Stimulated activated effector memory CD8-positive, alpha-beta T cell treated with anti-CD3 and anti-CD28 coated beads, Interleukin-12 subunit alpha, Interleukin-12 subunit beta, amount 100 ng/mL, for 72 hours (primary cell): ENCODE data around the gene TAB2.

Experiments used
- ATAC-seq: fragments of 150-1000 bp; cut with Tn5 transposase; 2 replicates; pipeline ENCODE4 v1.10.0; 2021
- DNase-seq, 2 donors: peaks; one replicate each; pipeline ENCODE4 v3.0.0; 2021 to 2022; ENCODE audit warnings: low spot score in 2 of 2
- H3K27ac Mint-ChIP-seq: one replicate; pipeline ENCODE4 v1.8.0; 2022; ENCODE audit warnings: mild to moderate bottlenecking, mixed read lengths
- H3K36me3 Mint-ChIP-seq: one replicate; pipeline ENCODE4 v1.8.0; 2022; ENCODE audit warnings: mild to moderate bottlenecking, mixed read lengths
- H3K4me1 Mint-ChIP-seq: one replicate; pipeline ENCODE4 v1.8.0; 2022; ENCODE audit warnings: mixed read lengths
- H3K4me3 Mint-ChIP-seq: one replicate; pipeline ENCODE4 v1.8.0; 2022; ENCODE audit warnings: mild to moderate bottlenecking, mixed read lengths
- H3K9me3 Mint-ChIP-seq: one replicate; pipeline ENCODE4 v1.8.0; 2022; ENCODE audit warnings: mixed read lengths

TAB2 gene

DNA sequence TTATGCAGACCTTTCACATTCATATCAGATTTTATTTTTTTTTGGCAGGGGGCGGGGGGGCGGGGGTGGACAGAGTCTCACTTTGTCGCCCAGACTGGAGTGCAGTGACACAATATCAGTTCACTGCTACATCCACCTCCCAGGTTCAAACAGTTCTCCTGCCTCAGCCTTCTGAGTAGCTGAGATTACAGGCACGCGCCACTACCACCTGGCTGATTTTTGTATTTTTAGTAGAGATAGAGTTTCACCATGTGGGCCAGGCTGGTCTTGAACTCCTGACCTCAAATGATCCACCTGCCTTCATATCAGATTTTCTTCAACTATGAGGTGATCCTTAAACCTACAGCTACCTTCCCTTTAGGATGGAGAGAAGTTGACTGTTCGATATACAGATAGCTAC lies 74.6 kb downstream of the TAB2 start:
- DNase-seq: no peak
- peaks cover 66% of the 10 kb centered on the region for H3K4me1 Mint-ChIP-seq
- peak overlapping the region; percentile 55 for H3K27ac Mint-ChIP-seq
- no peaks in the 10 kb centered on the region for H3K9me3 Mint-ChIP-seq
- H3K36me3 Mint-ChIP-seq: peaks cover 100% of the 10 kb centered on the region
- H3K4me3 Mint-ChIP-seq: no peak overlapping the region
- no peak for ATAC-seq

DNA sequence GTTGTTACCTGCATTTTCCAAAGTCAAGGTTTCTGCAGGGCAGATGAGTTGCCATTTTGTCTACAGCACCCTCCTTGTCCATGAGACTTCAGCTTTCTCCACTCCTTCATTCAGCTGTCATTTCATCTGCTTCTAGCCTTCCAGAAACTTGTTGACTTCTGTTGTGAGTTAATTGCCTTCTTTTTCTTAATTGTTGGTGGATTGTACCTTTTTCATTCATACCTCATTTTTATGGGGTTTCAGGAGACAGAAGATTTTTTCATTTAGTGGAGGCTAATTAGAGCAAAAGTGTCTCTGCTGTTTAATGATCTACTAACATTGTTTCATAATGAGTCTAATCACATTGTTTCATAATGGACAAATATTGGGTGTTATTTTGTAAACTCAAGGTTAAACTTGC lies 75.0 kb downstream of the TAB2 start:
- Mint-ChIP-seq H3K27ac (peak overlapping the region; percentile 55), H3K4me3 (no peak overlapping the region), H3K36me3 (peaks cover 100% of the 10 kb centered on the region), H3K9me3 (no peaks in the 10 kb centered on the region), H3K4me1 (peaks cover 65% of the 10 kb centered on the region)
- no peak for DNase-seq
- no peak for ATAC-seq

GRCh38 chr6:149393002-149393679 lies 75.6 kb downstream of the TAB2 start:
- ATAC-seq: peak; percentile 71
- Mint-ChIP-seq H3K36me3 (peaks cover 100% of the 10 kb centered on the region), H3K27ac (peak overlapping the region; percentile 55)

GRCh38 chr6:149395185-149395584 lies 77.7 kb downstream of the TAB2 start:
- no peak for DNase-seq
- no peak for ATAC-seq
- Mint-ChIP-seq H3K9me3 (no peaks in the 10 kb centered on the region), H3K27ac (peak overlapping the region; percentile 60), H3K4me1 (peaks cover 57% of the 10 kb centered on the region), H3K36me3 (peaks cover 100% of the 10 kb centered on the region), H3K4me3 (no peak overlapping the region)

More at GRCh38 chr6:149393002-149393679, 75.6 kb downstream of the TAB2 start:
- Mint-ChIP-seq H3K9me3 (no peaks in the 10 kb centered on the region), H3K4me1 (peaks cover 65% of the 10 kb centered on the region), H3K4me3 (no peak overlapping the region)
- DNase-seq: no peak

DNA sequence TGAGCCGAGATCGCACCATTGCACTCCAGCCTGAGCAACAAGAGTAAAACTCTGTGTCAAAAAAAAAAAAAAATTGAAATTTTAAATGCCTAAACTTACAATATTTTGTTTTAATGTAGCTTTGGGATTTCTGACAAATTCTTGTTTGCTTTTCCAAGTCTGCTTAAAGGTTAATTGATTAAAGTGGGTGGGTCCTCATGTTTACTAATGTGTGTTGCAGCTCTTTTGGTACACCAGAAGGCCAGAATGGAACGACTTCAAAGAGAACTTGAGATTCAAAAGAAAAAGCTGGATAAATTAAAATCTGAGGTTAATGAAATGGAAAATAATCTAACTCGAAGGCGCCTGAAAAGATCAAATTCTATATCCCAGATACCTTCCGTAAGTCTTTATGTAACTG lies 79.9 kb downstream of the TAB2 start:
- Mint-ChIP-seq H3K9me3 (no peaks in the 10 kb centered on the region), H3K4me3 (no peak overlapping the region), H3K27ac (no peak overlapping the region), H3K36me3 (peaks cover 100% of the 10 kb centered on the region), H3K4me1 (peaks cover 47% of the 10 kb centered on the region)
- DNase-seq (no peak), ATAC-seq (no peak)

- H3K27ac Mint-ChIP-seq: peak within 1 kb of the TSS; percentile 89
- no peak for ATAC-seq
Observed at GRCh38 chr6:149400050-149400449, 82.5 kb downstream of the TAB2 start, which contains the start of gene SUMO4. TSS of gene SUMO4 (plus strand) at chr6:149400262. CDS start at chr6:149400392, 130 bp downstream.

GRCh38 chr6:149403534-149403933 lies 86.0 kb downstream of the TAB2 start:
- peak overlapping the region; percentile 89 for H3K27ac Mint-ChIP-seq
- H3K9me3 Mint-ChIP-seq: no peaks in the 10 kb centered on the region
- H3K4me1 Mint-ChIP-seq: peaks cover 38% of the 10 kb centered on the region
- ATAC-seq: no peak
- DNase-seq: peak in 1 of 2 donors; percentile 44
- peaks cover 100% of the 10 kb centered on the region for H3K36me3 Mint-ChIP-seq
- no peak overlapping the region for H3K4me3 Mint-ChIP-seq

More at GRCh38 chr6:149400050-149400449, 82.5 kb downstream of the TAB2 start, which contains the start of gene SUMO4:
- no peak within 1 kb of the TSS for H3K4me3 Mint-ChIP-seq
- H3K9me3 Mint-ChIP-seq: no peaks in the 10 kb centered on the region
- H3K36me3 Mint-ChIP-seq: peaks cover 100% of the 10 kb centered on the region
- H3K4me1 Mint-ChIP-seq: peaks cover 37% of the 10 kb centered on the region
- DNase-seq: no peak

DNA sequence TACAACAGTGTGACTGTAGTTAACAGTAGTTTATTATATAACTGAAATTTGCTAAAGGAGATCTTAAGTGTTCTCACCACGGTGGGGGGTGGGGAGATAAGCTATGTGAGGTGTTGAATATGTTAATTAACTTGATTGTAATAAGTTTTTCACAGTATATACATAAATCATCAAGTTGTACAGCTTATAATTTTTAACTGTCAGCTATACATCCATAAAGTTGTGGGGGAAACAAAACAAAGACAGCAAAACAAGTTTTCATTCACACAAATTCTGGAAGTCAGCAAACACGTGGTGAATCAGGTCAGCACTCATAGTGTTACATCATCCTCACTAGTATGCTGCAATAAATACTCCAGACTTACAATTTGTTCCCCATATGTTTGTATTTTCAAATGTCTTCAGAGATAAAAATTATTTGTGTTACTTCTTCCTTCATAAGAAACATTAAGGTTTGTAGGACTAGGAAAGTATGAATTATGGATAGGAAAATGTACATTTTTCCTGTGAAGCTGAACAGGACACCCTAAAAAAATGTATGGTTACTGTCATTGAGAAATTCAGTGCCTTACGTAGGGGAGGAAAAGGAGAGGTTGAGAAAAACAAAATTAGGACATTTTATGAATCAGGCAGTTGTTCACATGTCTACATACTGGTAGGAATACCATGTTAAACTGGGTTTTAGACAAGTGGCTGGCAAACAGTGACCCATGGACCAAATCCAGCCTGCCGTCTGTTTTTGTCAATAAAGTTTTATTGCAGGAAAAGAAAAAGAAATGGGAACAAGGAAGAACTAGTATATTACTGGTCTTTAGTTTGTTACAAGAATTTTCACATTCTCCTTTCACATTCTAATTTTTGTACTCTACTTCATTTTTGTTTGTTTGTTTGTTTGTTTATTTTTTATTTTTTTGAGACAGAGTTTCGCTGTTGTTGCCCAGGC lies 88.6 kb downstream of the TAB2 start:
- Mint-ChIP-seq H3K4me3 (no peak overlapping the region), H3K36me3 (peaks cover 100% of the 10 kb centered on the region)

DNA sequence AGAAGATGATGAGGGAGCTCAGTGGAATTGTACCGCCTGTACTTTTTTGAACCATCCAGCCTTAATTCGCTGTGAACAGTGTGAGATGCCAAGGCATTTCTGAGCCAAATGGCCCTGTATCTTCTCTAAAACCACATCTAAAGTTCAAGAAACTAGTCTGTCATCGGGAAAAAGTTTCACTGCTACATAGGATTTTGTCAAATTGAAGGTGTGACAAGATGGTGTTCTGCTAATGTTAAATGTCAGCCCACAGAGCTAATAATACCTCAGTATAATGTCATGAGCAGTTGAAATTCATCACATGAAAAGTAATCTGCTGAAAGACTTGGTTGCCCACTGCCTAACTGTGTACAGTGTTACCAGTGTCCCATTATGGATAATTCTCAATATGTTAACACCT lies 92.1 kb downstream of the TAB2 start:
- peak in 1 of 2 donors; percentile 26 for DNase-seq
- Mint-ChIP-seq H3K9me3 (no peaks in the 10 kb centered on the region), H3K4me1 (peaks cover 13% of the 10 kb centered on the region), H3K36me3 (peaks cover 100% of the 10 kb centered on the region), H3K4me3 (no peak overlapping the region), H3K27ac (peak overlapping the region; percentile 60)
- ATAC-seq: no peak

More for the DNA sequence above, 88.6 kb downstream of the TAB2 start:
- Mint-ChIP-seq H3K27ac (peak overlapping the region; percentile 89), H3K9me3 (no peaks in the 10 kb centered on the region), H3K4me1 (peaks cover 38% of the 10 kb centered on the region)
- ATAC-seq (peak; percentile 45), DNase-seq (peak in 1 of 2 donors; percentile 41)

- peak overlapping the region; percentile 60 for H3K27ac Mint-ChIP-seq
- ATAC-seq: no peak
- H3K4me3 Mint-ChIP-seq: no peak overlapping the region
- no peaks in the 10 kb centered on the region for H3K9me3 Mint-ChIP-seq
- H3K4me1 Mint-ChIP-seq: peaks cover 6% of the 10 kb centered on the region
- H3K36me3 Mint-ChIP-seq: peaks cover 98% of the 10 kb centered on the region
- peak in 1 of 2 donors; percentile 15 for DNase-seq
Observed at GRCh38 chr6:149410557-149410956, 93.0 kb downstream of the TAB2 start.

GRCh38 chr6:149414009-149414408 lies 96.5 kb downstream of the TAB2 start:
- Mint-ChIP-seq H3K27ac (peak overlapping the region; percentile 9), H3K4me1 (no peaks in the 10 kb centered on the region), H3K9me3 (no peaks in the 10 kb centered on the region), H3K4me3 (no peak overlapping the region), H3K36me3 (peaks cover 68% of the 10 kb centered on the region)
- ATAC-seq (no peak), DNase-seq (peak in 1 of 2 donors; percentile 41)

- ATAC-seq (no peak), DNase-seq (peak in 1 of 2 donors; percentile 30)
- Mint-ChIP-seq H3K4me1 (peaks cover 6% of the 10 kb centered on the region), H3K4me3 (no peak overlapping the region), H3K9me3 (no peaks in the 10 kb centered on the region), H3K27ac (peak overlapping the region; percentile 9), H3K36me3 (peaks cover 65% of the 10 kb centered on the region)
Observed at GRCh38 chr6:149414821-149415220, 97.3 kb downstream of the TAB2 start.

GRCh38 chr6:149419696-149420404 lies 102.3 kb downstream of the TAB2 start:
- Mint-ChIP-seq H3K27ac (peak overlapping the region; percentile 14), H3K4me1 (peaks cover 15% of the 10 kb centered on the region), H3K9me3 (no peaks in the 10 kb centered on the region), H3K36me3 (peaks cover 15% of the 10 kb centered on the region), H3K4me3 (peak overlapping the region; percentile 1)
- ATAC-seq (peak; percentile 60), DNase-seq (peak in 1 of 2 donors; percentile 53)

GRCh38 chr6:149421132-149421531 lies 103.6 kb downstream of the TAB2 start:
- Mint-ChIP-seq H3K4me1 (peaks cover 15% of the 10 kb centered on the region), H3K27ac (no peak overlapping the region), H3K4me3 (no peak overlapping the region), H3K36me3 (peaks cover 5% of the 10 kb centered on the region), H3K9me3 (no peaks in the 10 kb centered on the region)
- ATAC-seq: peak; percentile 86
- peak in 1 of 2 donors; percentile 51 for DNase-seq

DNA sequence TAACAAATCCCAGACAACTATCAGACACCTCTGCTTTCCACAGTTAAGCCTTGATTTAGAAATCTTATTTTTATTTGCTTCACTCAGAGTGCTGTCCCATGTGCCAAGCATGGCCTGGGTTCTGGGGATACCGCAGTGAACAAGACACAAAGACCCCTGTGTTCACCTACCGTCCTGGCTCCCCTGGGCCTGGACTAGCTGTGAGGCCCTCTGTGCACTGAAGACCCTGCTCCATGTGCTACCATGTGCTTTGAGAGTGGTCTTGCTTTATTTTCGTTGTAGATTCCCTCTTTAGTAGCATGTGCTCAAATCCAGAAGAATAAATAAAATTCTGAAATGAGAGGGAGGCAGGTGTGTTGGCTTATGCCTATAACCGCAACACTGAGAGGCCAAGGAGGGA lies 105.1 kb downstream of the TAB2 start:
- Mint-ChIP-seq H3K4me1 (peaks cover 15% of the 10 kb centered on the region), H3K27ac (no peak overlapping the region), H3K4me3 (no peak overlapping the region), H3K9me3 (no peaks in the 10 kb centered on the region), H3K36me3 (peaks cover 5% of the 10 kb centered on the region)
- ATAC-seq: no peak
- peak in 1 of 2 donors; percentile 30 for DNase-seq
